HG03558 (cell line): Measurements from ENCODE around the gene ZDHHC21.
"Not testable (repeated sequence)": the region's sequence is repeated elsewhere in the genome, so short reads cannot be mapped to it uniquely, and the experiment has no call there.

Experiments used
- ATAC-seq: cut with Tn5 transposase; IDR thresholded peaks from one replicate; pipeline ENCODE4 v1.9.1; 2021; ENCODE audit warnings: moderate number of reproducible peaks; ENCODE audit not compliant: unreplicated experiment; ENCODE audit errors: extremely low read depth

The ZDHHC21 gene

DNA sequence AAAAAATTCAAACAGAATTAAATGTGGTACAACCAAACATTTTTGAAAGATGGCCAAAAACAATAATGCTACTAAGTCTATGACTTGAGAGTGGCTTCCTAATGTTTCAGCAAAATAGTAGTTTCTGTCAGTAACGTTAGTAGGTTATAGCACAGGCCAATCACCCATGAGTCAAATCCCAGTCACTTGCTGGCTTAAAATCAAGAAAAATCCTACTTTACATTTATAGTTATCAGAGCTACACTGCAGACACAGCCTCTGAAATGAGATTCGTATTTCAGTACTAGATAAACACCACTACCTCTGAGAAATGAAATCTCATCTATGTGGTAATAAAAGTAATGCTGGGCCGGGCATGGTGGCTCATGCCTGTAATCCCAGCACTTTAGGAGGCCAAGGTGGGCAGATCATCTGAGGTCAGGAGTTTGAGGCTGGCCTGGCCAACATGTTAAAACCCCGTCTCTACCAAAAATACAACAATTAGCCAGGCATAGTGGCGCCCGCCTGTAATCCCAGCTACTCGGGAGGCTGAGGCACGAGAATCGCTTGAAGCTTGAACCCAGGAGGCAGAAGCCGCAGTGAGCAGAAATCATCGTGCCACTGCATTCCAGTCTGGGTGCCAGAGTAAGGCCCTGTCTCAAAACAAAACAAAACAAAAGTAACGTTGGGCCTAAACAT is 6.1 kb downstream of the ZDHHC21 start:
- no peak for ATAC-seq

GRCh38 chr9:14686168-14686567 is 7.1 kb downstream of the ZDHHC21 start:
- no peak for ATAC-seq

GRCh38 chr9:14682616-14683015 is 10.6 kb downstream of the ZDHHC21 start:
- not testable (repeated sequence) for ATAC-seq

DNA sequence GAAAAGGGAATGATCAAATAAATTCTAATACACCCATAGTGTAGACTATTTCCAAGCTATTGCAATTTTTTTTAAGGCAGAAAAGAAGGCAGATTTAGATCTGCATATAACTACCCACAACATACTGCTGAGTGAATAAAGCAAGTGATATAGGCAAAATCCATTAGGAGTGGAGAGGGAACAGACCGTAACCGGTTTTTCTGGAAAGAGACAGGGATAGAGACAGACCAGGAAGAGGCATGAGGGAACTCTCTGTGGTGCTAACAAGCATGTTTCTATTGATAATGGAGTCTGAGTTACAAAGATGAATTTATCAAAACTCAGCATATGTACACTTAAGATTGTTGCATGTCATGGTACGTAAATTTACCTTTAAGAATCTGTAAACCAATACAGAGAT is 14.5 kb downstream of the ZDHHC21 start:
- no peak for ATAC-seq

DNA sequence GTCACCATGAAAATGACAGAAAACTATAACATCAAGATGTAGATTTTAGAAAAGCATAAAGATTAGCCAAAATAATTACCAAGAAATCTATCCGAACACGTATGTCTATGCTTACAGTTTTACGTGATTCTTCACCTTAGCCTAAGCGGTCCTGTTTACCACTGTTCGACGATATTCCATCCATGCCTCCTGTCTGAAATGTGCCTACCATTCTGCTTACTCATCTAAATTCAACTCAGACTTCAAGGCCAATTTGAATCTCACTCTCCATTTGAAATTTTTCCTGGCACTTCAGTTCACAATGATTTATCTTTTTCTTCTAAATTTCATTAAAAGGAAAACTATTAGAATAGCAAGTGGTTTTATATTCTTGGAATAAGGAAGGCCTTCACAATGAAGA is 15.4 kb downstream of the ZDHHC21 start:
- no peak for ATAC-seq

- no peak for ATAC-seq
Measured at GRCh38 chr9:14677396-14677795, 15.8 kb downstream of the ZDHHC21 start.

DNA sequence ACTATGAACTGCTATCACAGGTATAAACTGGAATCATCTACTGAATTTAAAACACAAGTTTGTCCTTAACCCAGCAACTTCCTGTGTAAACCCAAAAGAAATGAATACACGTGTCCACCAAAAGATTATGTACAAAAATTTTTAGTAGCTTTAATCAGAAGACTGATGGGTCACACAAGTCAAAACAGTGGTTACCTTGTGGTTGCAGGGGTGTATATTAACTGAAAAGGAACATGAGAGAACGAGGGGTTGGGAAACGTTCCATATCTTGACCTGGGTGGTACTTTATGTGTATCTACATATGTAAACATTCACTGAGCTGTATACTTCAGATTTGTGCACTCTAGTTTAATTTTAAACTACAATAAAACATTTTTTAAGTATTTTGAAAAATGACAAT is 18.6 kb downstream of the ZDHHC21 start:
- no peak for ATAC-seq

DNA sequence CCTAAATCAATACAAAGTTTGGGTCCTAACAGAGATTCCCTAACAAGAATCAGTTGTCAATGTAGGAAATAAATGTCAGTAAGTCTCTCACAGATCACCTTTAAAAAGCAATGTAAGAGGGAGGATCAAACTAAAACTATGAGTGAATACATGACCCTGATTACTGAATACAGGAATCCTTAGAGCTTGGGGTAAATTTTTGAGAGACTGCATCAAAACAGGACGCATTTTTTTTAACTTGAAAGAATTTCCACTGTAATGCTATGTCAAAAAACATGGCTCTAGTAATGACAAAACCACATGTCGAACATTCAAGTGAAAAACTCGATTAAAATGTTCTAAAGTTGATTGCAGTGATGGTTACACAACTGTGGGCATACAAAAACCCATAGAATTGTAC is 21.9 kb downstream of the ZDHHC21 start:
- no peak for ATAC-seq

DNA sequence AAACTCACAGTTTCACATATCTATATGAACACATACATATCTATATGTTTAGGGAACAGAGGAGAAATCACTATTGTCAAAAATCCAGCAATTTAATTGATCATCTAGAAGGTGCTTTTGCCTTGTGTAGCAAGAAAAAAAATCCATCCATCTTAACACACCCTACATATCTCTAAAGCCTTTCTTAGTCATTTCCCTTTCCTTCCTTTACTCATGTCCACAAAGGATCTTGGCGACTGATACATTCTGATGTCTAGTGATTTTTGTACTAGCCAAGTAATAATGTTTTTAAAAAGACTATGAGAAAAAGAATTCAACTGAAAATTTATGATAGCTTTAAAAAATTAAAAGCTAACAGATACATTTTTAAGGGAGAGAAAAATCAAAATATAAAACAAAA is 22.5 kb downstream of the ZDHHC21 start:
- ATAC-seq, result no peak

- ATAC-seq, result not testable (repeated sequence)
Measured at GRCh38 chr9:14664022-14664421, 29.2 kb downstream of the ZDHHC21 start.

DNA sequence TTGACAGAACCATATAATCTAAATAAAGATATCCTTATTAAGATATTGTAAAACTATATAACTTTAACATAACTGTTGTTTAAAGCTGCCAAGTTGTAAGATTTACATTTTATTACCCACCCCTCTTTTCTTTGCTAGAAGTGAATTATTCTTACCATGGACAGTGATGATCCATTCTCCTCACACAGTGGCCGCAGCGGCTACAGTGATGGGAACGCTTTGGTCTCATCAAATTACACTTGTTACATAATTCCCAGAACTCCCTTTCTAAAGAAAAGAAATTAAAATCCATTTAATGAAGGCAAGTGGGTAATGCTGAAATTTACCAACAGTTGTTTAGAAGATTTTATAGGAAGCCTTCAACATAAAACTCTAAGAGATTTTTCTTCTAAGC is 31.2 kb downstream of the ZDHHC21 start:
- ATAC-seq, result no peak

DNA sequence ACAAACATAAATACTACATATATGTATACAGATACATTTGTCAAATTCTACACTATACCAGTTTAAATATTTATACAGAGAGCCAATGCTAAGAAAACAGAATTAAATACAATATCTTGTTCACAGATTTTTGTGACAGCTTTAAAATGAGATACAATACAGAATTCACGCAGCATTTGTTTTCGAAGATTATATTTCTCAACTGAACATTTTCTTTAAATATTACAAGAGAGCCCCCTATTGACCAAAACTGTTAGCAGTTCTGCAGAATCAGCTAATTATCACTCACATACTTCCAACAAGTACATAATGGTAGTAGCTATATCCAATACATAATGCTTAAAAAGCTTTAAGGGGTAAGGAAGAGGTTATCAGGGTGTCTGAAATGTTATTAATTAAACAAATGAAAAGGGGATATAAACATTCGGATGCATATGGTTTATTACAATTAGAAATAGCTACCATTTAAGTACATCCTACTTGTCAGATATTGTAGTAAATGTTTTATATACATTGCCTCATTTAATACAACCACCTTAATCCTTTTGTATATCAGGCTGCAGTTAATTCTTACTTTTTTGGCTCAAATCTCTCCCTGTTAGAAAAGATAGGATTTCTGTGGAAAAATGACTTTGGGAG is 31.7 kb downstream of the ZDHHC21 start:
- ATAC-seq, result no peak

- ATAC-seq, result no peak
Measured at GRCh38 chr9:14660721-14661120, 32.5 kb downstream of the ZDHHC21 start.

- ATAC-seq, result no peak
Measured at GRCh38 chr9:14654932-14655331, 38.3 kb downstream of the ZDHHC21 start.

DNA sequence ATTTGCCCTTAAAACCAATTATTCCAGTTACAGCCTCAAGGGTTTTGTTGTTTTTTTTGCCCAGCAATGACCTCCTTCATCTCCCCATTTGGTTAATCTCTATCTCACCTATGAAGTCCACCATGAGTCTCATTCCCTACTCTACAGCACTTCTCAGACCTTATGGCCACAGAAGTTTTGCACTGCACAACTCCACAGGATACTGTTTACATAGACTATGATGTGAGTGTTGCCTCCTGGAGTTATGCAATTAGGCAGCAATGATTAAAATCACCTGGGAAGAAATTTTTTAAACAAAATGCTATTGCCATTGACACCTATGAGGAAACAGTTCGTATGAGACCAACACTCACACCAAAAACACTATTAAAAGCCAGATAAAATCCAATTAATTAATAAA is 39.7 kb downstream of the ZDHHC21 start:
- ATAC-seq, result no peak

DNA sequence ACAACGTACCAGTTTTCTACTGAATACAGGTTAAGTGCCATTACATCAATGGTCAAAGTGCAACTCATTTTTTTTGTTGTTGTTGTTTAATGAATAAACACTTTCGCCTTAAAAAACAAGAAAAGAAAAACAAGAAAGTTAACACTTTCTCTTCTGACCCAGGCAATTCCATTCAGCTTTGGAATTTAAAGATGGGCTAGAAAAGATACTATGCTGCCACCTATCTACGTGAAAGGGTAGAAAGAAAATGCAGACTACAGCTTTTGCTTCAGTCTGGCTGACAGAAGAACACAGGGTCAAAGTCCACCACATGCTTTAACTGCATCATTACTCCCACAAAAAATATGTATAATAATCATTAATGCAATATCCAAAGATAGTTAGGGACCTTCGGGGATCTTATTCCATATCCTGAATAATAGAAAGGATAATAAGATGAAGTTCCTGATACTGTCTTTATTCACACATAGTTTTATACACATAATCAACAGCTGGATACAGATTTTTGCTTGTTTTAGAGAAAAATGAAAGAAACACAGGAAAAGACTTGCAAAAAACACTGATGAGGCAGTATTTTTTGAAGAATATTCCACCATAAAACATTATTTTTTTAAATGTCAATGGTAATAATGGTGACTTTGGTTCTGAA is 40.4 kb downstream of the ZDHHC21 start:
- no peak for ATAC-seq

GRCh38 chr9:14650596-14650995 is 42.6 kb downstream of the ZDHHC21 start:
- ATAC-seq, result no peak

DNA sequence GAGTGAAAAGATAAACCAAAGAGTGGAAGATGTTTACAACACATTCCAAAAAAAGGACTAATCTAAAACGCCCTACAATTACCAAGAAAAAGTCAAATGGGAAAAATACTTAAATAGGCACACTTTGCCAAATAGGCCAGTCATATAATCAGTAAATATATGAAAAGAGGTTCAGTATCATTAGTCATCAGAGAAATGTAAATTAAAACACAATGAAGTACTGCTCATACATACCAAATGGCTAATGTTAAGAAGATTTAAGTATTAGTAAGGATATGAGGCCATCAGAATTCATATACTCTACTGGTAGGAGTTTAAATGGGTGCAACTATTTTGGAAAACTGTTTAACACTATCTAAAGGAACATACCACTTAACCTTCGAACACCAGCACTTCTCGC is 47.6 kb downstream of the ZDHHC21 start:
- no peak for ATAC-seq

DNA sequence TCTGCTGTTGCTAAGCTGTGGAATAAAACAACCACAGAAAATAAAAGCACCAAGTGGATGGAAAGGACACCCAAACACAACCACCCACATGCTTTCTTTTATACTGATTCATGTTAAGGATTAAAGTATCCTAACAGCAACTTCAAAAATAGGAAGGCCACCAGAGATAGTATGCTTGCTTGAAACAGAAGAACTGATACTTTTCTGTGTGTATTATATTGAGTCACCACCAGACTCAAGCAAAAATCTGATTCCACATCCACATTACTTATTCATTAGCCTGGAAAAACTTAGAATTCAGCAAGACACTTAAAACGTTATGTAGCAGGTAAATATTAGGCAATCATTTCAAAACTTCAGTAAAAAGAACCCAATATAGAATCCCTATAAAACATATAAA is 52.3 kb downstream of the ZDHHC21 start:
- ATAC-seq, result no peak

DNA sequence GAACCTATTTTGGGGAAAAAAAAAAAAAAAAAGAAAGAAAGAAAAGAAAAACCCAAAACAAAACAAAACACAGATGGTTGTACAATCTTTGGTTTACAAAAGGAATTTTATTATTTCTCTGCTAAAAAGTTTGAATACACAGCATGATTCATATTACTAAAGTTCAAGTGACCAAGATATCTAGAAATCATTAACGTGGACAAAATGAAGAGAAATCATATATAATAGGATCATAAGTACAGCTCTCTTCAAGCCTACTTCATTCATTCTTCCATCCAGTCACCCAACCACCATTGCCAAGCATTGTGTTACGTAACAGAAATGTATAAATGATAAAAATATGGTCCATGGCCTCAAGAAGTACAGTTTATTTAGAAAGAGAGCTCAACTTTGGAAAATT is 52.9 kb downstream of the ZDHHC21 start:
- no peak for ATAC-seq

- no peak for ATAC-seq
Measured at GRCh38 chr9:14633906-14634565, 59.2 kb downstream of the ZDHHC21 start.
